Measurements from ENCODE around the gene SFXN4.
"Not testable (repeated sequence)": the region's sequence is repeated elsewhere in the genome, so short reads cannot be mapped to it uniquely, and the experiment has no call there.

Gene SFXN4

GRCh38 chr10:119112056-119112455 is 53.5 kb downstream of the SFXN4 start:
- no peaks in the 10 kb centered on the region for H3K36me3 ChIP-seq (ENCODE audit: insufficient read depth, low read length)

GRCh38 chr10:119107771-119108170 is 57.7 kb downstream of the SFXN4 start:
- not testable (repeated sequence) for H4K20me1 ChIP-seq (ENCODE audit: insufficient read depth, low read length, poor library complexity, severe bottlenecking); H3K9ac ChIP-seq (ENCODE audit: low read depth, low read length, poor library complexity, severe bottlenecking); H3K4me2 ChIP-seq (ENCODE audit: low read depth, low read length, poor library complexity, severe bottlenecking); H3K9me2 ChIP-seq (replicated peaks; ENCODE audit: low read depth, low read length); H3K9me3 ChIP-seq (ENCODE audit: insufficient read depth, low read depth, low read length); H3K27me3 ChIP-seq (ENCODE audit: insufficient read depth, low read length, poor library complexity, severe bottlenecking); H2AFZ ChIP-seq (ENCODE audit: low read length); H3F3A ChIP-seq (ENCODE audit: low read depth); H3K36me3 ChIP-seq (ENCODE audit: insufficient read depth, low read length); H3K4me3 ChIP-seq (ENCODE audit: low read length, poor library complexity, severe bottlenecking)
- Histone ChIP-seq H3K4me1 (ENCODE audit: insufficient read depth, low read length, poor library complexity, severe bottlenecking) (peaks cover 13% of the 10 kb centered on the region), H3K79me2 (ENCODE audit: insufficient read depth, low read length) (peaks cover 18% of the 10 kb centered on the region)

More at GRCh38 chr10:119112056-119112455, 53.5 kb downstream of the SFXN4 start:
- Histone ChIP-seq H3F3A (ENCODE audit: low read depth) (peaks cover 3% of the 10 kb centered on the region; the same call in 1 of the 2 replicates), H4K20me1 (ENCODE audit: insufficient read depth, low read length, poor library complexity, severe bottlenecking) (no peaks in the 10 kb centered on the region), H3K4me1 (ENCODE audit: insufficient read depth, low read length, poor library complexity, severe bottlenecking) (peaks cover 19% of the 10 kb centered on the region), H3K27me3 (ENCODE audit: insufficient read depth, low read length, poor library complexity, severe bottlenecking) (no peaks in the 10 kb centered on the region), H3K9me3 (ENCODE audit: insufficient read depth, low read depth, low read length) (no peaks in the 10 kb centered on the region), H3K79me2 (ENCODE audit: insufficient read depth, low read length) (no peaks in the 10 kb centered on the region), H2AFZ (ENCODE audit: low read length) (no peak overlapping the region), H3K4me3 (ENCODE audit: low read length, poor library complexity, severe bottlenecking) (no peak overlapping the region), H3K9me2 (replicated peaks; ENCODE audit: low read depth, low read length) (no peaks in the 10 kb centered on the region), H3K4me2 (ENCODE audit: low read depth, low read length, poor library complexity, severe bottlenecking) (no peak overlapping the region), H3K9ac (ENCODE audit: low read depth, low read length, poor library complexity, severe bottlenecking) (no peak overlapping the region)
- no peak for TF ChIP-seq EZH2phosphoT487 (IDR thresholded peaks at IDR 0.05; ENCODE audit: borderline replicate concordance)
- TF ChIP-seq CTCF (conservative IDR thresholded peaks at IDR 0.05; ENCODE audit: low read length), result no peak

GRCh38 chr10:119107106-119107505 is 58.4 kb downstream of the SFXN4 start:
- H3K27me3 ChIP-seq (ENCODE audit: insufficient read depth, low read length, poor library complexity, severe bottlenecking); H3K9ac ChIP-seq (ENCODE audit: low read depth, low read length, poor library complexity, severe bottlenecking); H3K36me3 ChIP-seq (ENCODE audit: insufficient read depth, low read length); H4K20me1 ChIP-seq (ENCODE audit: insufficient read depth, low read length, poor library complexity, severe bottlenecking); H3F3A ChIP-seq (ENCODE audit: low read depth); H3K4me3 ChIP-seq (ENCODE audit: low read length, poor library complexity, severe bottlenecking); H3K9me3 ChIP-seq (ENCODE audit: insufficient read depth, low read depth, low read length); H3K9me2 ChIP-seq (replicated peaks; ENCODE audit: low read depth, low read length); H3K4me2 ChIP-seq (ENCODE audit: low read depth, low read length, poor library complexity, severe bottlenecking); H2AFZ ChIP-seq (ENCODE audit: low read length): not testable (repeated sequence)
- peaks cover 13% of the 10 kb centered on the region for H3K4me1 ChIP-seq (ENCODE audit: insufficient read depth, low read length, poor library complexity, severe bottlenecking)
- H3K79me2 ChIP-seq (ENCODE audit: insufficient read depth, low read length), result peaks cover 18% of the 10 kb centered on the region

GRCh38 chr10:119105899-119106298 is 59.6 kb downstream of the SFXN4 start:
- not testable (repeated sequence) for H3F3A ChIP-seq (ENCODE audit: low read depth); H2AFZ ChIP-seq (ENCODE audit: low read length); H3K27me3 ChIP-seq (ENCODE audit: insufficient read depth, low read length, poor library complexity, severe bottlenecking); H4K20me1 ChIP-seq (ENCODE audit: insufficient read depth, low read length, poor library complexity, severe bottlenecking); H3K9ac ChIP-seq (ENCODE audit: low read depth, low read length, poor library complexity, severe bottlenecking); H3K9me2 ChIP-seq (replicated peaks; ENCODE audit: low read depth, low read length); H3K9me3 ChIP-seq (ENCODE audit: insufficient read depth, low read depth, low read length); H3K36me3 ChIP-seq (ENCODE audit: insufficient read depth, low read length)
- H3K4me2 ChIP-seq (ENCODE audit: low read depth, low read length, poor library complexity, severe bottlenecking), result peak overlapping the region; percentile 84
- H3K4me1 ChIP-seq (ENCODE audit: insufficient read depth, low read length, poor library complexity, severe bottlenecking), result peaks cover 13% of the 10 kb centered on the region
- H3K79me2 ChIP-seq (ENCODE audit: insufficient read depth, low read length), result peaks cover 18% of the 10 kb centered on the region
- peak overlapping the region; percentile 94 for H3K4me3 ChIP-seq (ENCODE audit: low read length, poor library complexity, severe bottlenecking)

GRCh38 chr10:119105155-119105554 is 60.4 kb downstream of the SFXN4 start:
- Histone ChIP-seq H3K79me2 (ENCODE audit: insufficient read depth, low read length) (peaks cover 18% of the 10 kb centered on the region), H3K9me3 (ENCODE audit: insufficient read depth, low read depth, low read length) (no peaks in the 10 kb centered on the region), H3K36me3 (ENCODE audit: insufficient read depth, low read length) (no peaks in the 10 kb centered on the region), H3F3A (ENCODE audit: low read depth) (peaks cover 8% of the 10 kb centered on the region; the same call in 1 of the 2 replicates), H3K4me3 (ENCODE audit: low read length, poor library complexity, severe bottlenecking) (peak overlapping the region; percentile 94), H4K20me1 (ENCODE audit: insufficient read depth, low read length, poor library complexity, severe bottlenecking) (peaks cover 5% of the 10 kb centered on the region), H3K9ac (ENCODE audit: low read depth, low read length, poor library complexity, severe bottlenecking) (peak overlapping the region; percentile 74), H2AFZ (ENCODE audit: low read length) (no peak overlapping the region), H3K9me2 (replicated peaks; ENCODE audit: low read depth, low read length) (no peaks in the 10 kb centered on the region), H3K4me1 (ENCODE audit: insufficient read depth, low read length, poor library complexity, severe bottlenecking) (peaks cover 13% of the 10 kb centered on the region), H3K27me3 (ENCODE audit: insufficient read depth, low read length, poor library complexity, severe bottlenecking) (no peaks in the 10 kb centered on the region), H3K4me2 (ENCODE audit: low read depth, low read length, poor library complexity, severe bottlenecking) (peak overlapping the region; percentile 84)
- TF ChIP-seq EZH2phosphoT487 (IDR thresholded peaks at IDR 0.05; ENCODE audit: borderline replicate concordance) (no peak), CTCF (conservative IDR thresholded peaks at IDR 0.05; ENCODE audit: low read length) (no peak)

Measured in Loucy (cell line).